PFSK-1 (cell line): ENCODE results near the gene P4HA3.
A peak's percentile ranks its signal among the peaks of the same experiment; 100 is the strongest.

Experiments
- FOXP2 ChIP-seq: optimal IDR thresholded peaks from 2 replicates; pipeline ENCODE3; 2011; ENCODE audit warnings: borderline replicate concordance, control low read depth, inconsistent platforms; ENCODE audit not compliant: insufficient read depth; ENCODE audit errors: extremely low read length, extremely low read depth
- POLR2AphosphoS5 ChIP-seq: IDR thresholded peaks from 2 replicates; pipeline ENCODE4 v1.6.1; 2012; ENCODE audit warnings: low read depth, mild to moderate bottlenecking, control low read depth, low read length, moderate library complexity
- SIN3A ChIP-seq: IDR thresholded peaks from 2 replicates; pipeline ENCODE4 v1.6.1; 2012; ENCODE audit warnings: mild to moderate bottlenecking, low read length, moderate library complexity, borderline replicate concordance; ENCODE audit not compliant: insufficient read depth
- TAF1 ChIP-seq: IDR thresholded peaks from 2 replicates; pipeline ENCODE4 v1.6.1; 2012; ENCODE audit warnings: low read length, control low read depth, borderline replicate concordance; ENCODE audit not compliant: insufficient read depth
- TF ChIP-seq, protein P1 (sequence below), 2 experiments: IDR thresholded peaks; 2 replicates each; pipeline versions ENCODE4 v1.6.1 to v1.8.0; 2011 to 2012; ENCODE audit warnings: low read depth in 2 of 2, low read length in 2 of 2, control low read depth in 1 of 2, inconsistent platforms in 1 of 2, mild to moderate bottlenecking in 1 of 2, moderate library complexity in 1 of 2; ENCODE audit not compliant: insufficient read depth in 1 of 2

The P4HA3 gene

DNA sequence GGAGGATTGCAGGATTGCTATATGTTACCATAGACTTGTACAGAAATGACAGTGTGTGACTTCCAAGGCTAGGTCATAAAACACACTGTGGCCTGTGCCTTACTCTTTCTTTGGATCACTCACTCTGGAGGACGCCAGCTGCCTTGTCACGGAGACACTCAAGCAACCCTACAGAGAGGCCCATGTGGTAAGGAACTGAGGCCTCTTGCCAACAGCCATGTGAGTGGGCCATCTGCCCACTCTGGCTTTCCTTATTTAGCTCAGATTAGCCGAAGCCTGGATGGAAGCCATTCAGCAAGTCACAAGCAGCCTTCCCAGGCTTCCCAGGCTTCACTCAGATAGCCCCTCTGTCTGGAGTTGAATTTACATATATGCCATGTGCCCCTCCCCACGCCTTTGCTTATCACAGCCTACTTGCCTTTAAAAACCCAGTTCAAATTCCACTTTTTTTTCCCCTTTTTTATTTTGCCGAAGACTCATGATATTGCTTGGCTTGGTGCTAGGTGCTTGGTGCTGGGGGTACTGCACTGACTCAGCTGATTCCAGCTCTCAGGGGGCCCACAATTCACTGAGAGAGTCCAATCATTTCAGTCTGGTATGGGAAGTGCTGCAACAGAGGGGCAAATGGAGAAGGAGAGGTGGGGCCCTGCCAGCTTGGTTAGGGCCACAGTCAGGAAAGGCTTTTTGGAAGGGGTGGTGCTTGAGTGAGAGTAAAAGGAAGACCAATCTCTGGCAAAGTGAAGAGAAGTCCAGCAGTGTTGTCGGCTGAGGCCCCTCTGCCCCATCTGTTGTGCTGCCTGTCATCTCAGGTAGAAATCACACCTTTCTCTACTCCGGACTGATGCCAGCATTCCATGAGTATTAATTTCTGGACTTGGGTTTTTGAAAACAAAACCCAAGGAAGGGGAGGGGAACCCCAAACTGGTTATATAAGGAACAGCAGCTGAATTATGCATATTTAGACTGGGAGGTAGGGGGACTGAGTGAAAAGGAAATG lies 14.5 kb upstream of the P4HA3 start:
- no peak for TF ChIP-seq FOXP2
- TF ChIP-seq, protein P1, sequence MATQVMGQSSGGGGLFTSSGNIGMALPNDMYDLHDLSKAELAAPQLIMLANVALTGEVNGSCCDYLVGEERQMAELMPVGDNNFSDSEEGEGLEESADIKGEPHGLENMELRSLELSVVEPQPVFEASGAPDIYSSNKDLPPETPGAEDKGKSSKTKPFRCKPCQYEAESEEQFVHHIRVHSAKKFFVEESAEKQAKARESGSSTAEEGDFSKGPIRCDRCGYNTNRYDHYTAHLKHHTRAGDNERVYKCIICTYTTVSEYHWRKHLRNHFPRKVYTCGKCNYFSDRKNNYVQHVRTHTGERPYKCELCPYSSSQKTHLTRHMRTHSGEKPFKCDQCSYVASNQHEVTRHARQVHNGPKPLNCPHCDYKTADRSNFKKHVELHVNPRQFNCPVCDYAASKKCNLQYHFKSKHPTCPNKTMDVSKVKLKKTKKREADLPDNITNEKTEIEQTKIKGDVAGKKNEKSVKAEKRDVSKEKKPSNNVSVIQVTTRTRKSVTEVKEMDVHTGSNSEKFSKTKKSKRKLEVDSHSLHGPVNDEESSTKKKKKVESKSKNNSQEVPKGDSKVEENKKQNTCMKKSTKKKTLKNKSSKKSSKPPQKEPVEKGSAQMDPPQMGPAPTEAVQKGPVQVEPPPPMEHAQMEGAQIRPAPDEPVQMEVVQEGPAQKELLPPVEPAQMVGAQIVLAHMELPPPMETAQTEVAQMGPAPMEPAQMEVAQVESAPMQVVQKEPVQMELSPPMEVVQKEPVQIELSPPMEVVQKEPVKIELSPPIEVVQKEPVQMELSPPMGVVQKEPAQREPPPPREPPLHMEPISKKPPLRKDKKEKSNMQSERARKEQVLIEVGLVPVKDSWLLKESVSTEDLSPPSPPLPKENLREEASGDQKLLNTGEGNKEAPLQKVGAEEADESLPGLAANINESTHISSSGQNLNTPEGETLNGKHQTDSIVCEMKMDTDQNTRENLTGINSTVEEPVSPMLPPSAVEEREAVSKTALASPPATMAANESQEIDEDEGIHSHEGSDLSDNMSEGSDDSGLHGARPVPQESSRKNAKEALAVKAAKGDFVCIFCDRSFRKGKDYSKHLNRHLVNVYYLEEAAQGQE (IDR thresholded peaks at IDR 0.05; ENCODE audit: insufficient read depth in 1 of 2, low read depth in 2 of 2, low read length in 2 of 2): peak in 1 of 2 experiments; percentile 33; a peak in 1 of 4 replicates

DNA sequence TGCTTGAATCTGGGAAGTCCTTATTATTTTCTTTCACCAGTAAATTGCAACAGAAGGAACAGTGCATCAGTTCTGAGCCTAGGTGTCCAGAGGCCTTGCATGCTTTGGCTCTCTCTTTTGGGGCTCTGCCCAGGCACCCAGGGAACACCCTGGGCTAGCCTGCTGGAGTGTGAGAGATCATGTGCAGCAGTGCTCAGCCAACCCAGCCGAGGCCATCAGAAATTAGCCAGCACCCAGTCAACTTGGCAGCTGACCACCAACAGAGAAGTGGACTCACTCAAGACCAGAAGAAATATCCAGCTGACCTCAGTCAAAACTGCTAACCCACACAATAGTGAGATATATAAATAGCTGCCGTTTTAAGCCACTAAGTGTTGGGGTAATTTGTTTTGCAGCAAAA lies 11.2 kb upstream of the P4HA3 start:
- TF ChIP-seq POLR2AphosphoS5: no peak
- TF ChIP-seq FOXP2: no peak
- TF ChIP-seq SIN3A: no peak
- TF ChIP-seq, protein P1 (IDR thresholded peaks at IDR 0.05; ENCODE audit: insufficient read depth in 1 of 2, low read depth in 2 of 2, low read length in 2 of 2): no peak
- TF ChIP-seq TAF1: no peak

DNA sequence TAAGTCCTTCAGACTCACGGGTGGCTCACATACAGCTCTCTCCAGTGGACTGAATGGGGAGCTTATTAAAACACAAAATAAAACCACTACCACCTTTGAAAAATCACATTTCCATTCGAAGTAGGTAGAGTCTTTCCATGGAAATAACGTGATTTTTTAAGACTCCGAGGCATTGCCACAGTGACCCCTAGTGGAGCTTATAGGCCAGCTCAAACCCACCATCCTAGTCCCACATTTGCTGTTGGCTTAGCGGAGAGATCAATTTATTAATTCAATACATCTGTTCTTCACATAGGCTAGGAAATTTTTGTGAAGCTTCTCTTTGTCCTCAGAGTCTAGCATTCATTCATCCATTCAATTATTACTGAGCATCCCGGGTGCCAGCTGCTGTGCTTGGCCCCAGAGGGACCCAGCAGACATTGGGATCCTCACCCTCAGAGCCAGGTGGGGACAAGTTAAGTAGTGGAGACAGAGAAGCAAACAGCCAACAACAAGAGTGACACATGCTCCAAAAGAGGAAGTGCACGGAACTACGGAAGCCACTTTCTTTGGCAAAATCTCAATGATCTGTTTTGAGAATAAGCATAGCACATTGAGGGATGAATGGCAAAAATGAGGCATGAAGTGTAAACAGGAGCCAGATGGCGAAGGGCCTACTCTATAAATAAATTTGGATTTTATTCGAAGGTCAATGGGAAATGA lies 10.2 kb upstream of the P4HA3 start:
- no peak for TF ChIP-seq TAF1
- peak; percentile 51; the same call in 1 of the 2 replicates for TF ChIP-seq SIN3A
- TF ChIP-seq FOXP2: peak; percentile 32

DNA sequence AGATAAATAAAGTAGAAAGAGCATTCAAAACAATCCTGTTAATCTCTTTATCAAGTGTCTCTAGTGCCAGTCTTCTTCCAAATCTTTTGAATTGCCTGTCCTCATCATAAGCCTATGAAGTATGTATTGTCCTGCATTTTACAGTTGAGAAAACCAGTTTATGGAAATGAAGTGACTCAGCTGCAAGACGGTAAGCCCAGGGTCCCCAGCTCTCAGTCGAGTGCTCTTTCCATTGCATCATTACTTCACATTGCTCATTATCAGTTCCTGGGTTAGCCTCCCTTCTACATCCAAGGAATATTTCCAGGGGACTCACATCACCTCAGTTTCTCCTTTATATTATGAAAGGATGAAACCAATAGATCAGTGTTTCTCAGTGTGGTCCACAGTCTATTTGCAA lies 9.1 kb upstream of the P4HA3 start:
- TF ChIP-seq, protein P1 (IDR thresholded peaks at IDR 0.05; ENCODE audit: insufficient read depth in 1 of 2, low read depth in 2 of 2, low read length in 2 of 2): no peak
- no peak for TF ChIP-seq FOXP2
- no peak for TF ChIP-seq POLR2AphosphoS5
- TF ChIP-seq SIN3A: no peak
- TF ChIP-seq TAF1: no peak

DNA sequence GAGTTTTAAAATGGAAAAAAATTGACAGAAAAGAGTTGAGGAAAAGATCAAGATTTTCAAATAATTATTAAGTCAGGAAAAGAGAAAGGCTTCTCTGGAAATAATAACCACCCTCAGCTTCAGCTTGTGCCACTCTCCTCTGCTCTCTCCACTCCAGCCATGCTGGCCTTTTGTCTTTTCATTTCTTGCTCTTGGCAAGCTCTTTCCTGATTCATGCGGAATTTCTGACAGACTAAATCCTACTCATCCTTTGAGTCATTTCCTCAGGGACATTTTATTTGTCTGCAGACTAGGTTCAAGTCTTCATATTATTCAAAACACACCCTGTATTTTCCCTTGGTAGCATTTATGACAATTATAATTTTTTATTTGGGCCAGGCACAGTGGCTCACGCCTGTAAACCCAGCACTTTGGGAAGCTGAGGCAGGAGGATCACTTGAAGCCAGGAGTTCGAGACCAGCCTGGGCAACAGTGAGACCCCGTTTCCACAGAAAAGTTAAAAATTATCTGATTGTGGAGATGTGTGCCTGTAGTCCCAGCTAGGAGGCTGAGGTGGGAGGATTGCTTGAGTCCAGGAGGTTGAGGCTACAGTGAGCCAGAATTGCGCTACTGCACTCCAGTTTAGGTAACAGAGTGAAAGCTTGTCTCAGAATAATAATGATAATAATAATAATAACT lies 7.8 kb upstream of the P4HA3 start:
- TF ChIP-seq TAF1: no peak
- no peak for TF ChIP-seq FOXP2
- TF ChIP-seq POLR2AphosphoS5: no peak
- no peak for TF ChIP-seq SIN3A
- TF ChIP-seq, protein P1 (IDR thresholded peaks at IDR 0.05; ENCODE audit: insufficient read depth in 1 of 2, low read depth in 2 of 2, low read length in 2 of 2): no peak
